GM19463 (cell line): ENCODE measurements around the gene RXRA.

Experiments
- ATAC-seq: cut with Tn5 transposase; IDR thresholded peaks from one replicate; pipeline ENCODE4 v1.9.1; 2021; ENCODE audit warnings: mild to moderate bottlenecking, moderate library complexity; ENCODE audit not compliant: unreplicated experiment

Gene RXRA

GRCh38 chr9:134380542-134381271 is 54.5 kb downstream of the RXRA start:
- ATAC-seq, result no peak

GRCh38 chr9:134381272-134381661 is 55.0 kb downstream of the RXRA start:
- ATAC-seq, result no peak

- ATAC-seq, result no peak
Measured at GRCh38 chr9:134381671-134382516, 55.6 kb downstream of the RXRA start.

- no peak for ATAC-seq
Measured at GRCh38 chr9:134382733-134383132, 56.5 kb downstream of the RXRA start.

GRCh38 chr9:134383148-134383547 is 56.9 kb downstream of the RXRA start:
- no peak for ATAC-seq

- no peak for ATAC-seq
Measured at GRCh38 chr9:134384811-134385479, 58.7 kb downstream of the RXRA start.

GRCh38 chr9:134385915-134386314 is 59.7 kb downstream of the RXRA start:
- ATAC-seq, result no peak

GRCh38 chr9:134386951-134387831 is 60.9 kb downstream of the RXRA start:
- ATAC-seq, result no peak

- ATAC-seq, result no peak
Measured at GRCh38 chr9:134388289-134388808, 62.1 kb downstream of the RXRA start.

GRCh38 chr9:134388976-134389375 is 62.7 kb downstream of the RXRA start:
- no peak for ATAC-seq

GRCh38 chr9:134389642-134390041 is 63.4 kb downstream of the RXRA start:
- no peak for ATAC-seq

GRCh38 chr9:134390537-134390936 is 64.3 kb downstream of the RXRA start:
- peak; percentile 34 for ATAC-seq

GRCh38 chr9:134390947-134391318 is 64.7 kb downstream of the RXRA start:
- ATAC-seq, result peak; percentile 34

GRCh38 chr9:134391319-134392231 is 65.3 kb downstream of the RXRA start:
- peak; percentile 52 for ATAC-seq

GRCh38 chr9:134392900-134393299 is 66.6 kb downstream of the RXRA start:
- ATAC-seq, result no peak

GRCh38 chr9:134393582-134394280 is 67.5 kb downstream of the RXRA start:
- no peak for ATAC-seq

- ATAC-seq, result no peak
Measured at GRCh38 chr9:134395002-134395517, 68.8 kb downstream of the RXRA start.

- ATAC-seq, result peak; percentile 14
Measured at GRCh38 chr9:134395737-134396257, 69.5 kb downstream of the RXRA start.
